A549 (cell line): ENCODE results near the gene PDS5B. TPM values are rescaled to one million over a fixed set of nuclear protein-coding genes. Genes with fewer than 3 reads are reported as not detected.

Source experiments
- ATAC-seq, 2 experiments: fragments of 200-7000 bp in 1 of 2; fragments of >200 bp in 1 of 2; cut with Nextera tagmentation in 1 of 2; cut with Tn5 transposase in 1 of 2; 3 replicates each; pipeline versions ENCODE4 v1.8.0 to v1.9.1; 2018 to 2020; ENCODE audit warnings: mild to moderate bottlenecking in 1 of 2, moderate library complexity in 1 of 2
- CTCF ChIA-PET: fragments of 300-600 bp; sonication (Branson Sonifier 250); formaldehyde crosslinking; extraction: SDS; loops from one replicate; lab custom pipeline; 2021; ENCODE audit warnings: antibody characterized with exemption, inconsistent platforms; lab: Yijun Ruan, JAX
- POLR2A ChIA-PET: fragments of 350-600 bp; formaldehyde crosslinking; extraction: SDS; loops from one replicate; lab custom pipeline; 2021; ENCODE audit warnings: antibody characterized with exemption, inconsistent platforms; lab: Yijun Ruan, JAX
- DNase-seq, 2 experiments: peaks; one replicate each; pipeline versions ENCODE4 v3.0.0 to v3.0.0-alpha.2; 2011 to 2016; ENCODE audit warnings: low read depth in 1 of 2, low spot score in 1 of 2
- FAIRE-seq: peaks from 2 replicates; lab custom pipeline; 2011; peaks lifted over from hg19 to GRCh38; lab: Jason Lieb, UNC
- H3K27ac ChIP-seq, 2 experiments: fragments of >200 bp; sonication (Bioruptor Twin); formaldehyde crosslinking; 3 replicates each; pipeline ENCODE4 v1.5.1; 2016 to 2017
- H3K4me1 ChIP-seq: fragments of >200 bp; sonication (Bioruptor Twin); formaldehyde crosslinking; 3 replicates; pipeline ENCODE4 v1.6.1; 2016
- H3K4me2 ChIP-seq: fragments of >200 bp; sonication (Bioruptor Twin); formaldehyde crosslinking; 3 replicates; pipeline ENCODE4 v1.6.1; 2016
- H3K4me3 ChIP-seq: fragments of >200 bp; sonication (Bioruptor Twin); formaldehyde crosslinking; 3 replicates; pipeline ENCODE4 v1.5.1; 2016
- H3K9me3 ChIP-seq: fragments of >200 bp; sonication (Bioruptor Twin); formaldehyde crosslinking; 3 replicates; pipeline ENCODE4 v1.6.1; 2016
- BHLHE40 ChIP-seq: IDR thresholded peaks from 2 replicates; pipeline ENCODE4 v1.6.1; 2012; ENCODE audit warnings: low read depth, low read length, inconsistent platforms
- CBX8 ChIP-seq: fragments of 200-600 bp; sonication (generic); IDR thresholded peaks from 2 replicates; pipeline ENCODE4 v1.6.1; 2016
- CEBPB ChIP-seq, 2 experiments: fragments of >200 bp in 1 of 2; sonication (Bioruptor Twin) in 1 of 2; formaldehyde crosslinking in 1 of 2; IDR thresholded peaks; 2 replicates each; pipeline ENCODE4 v1.6.1; 2012 to 2016
- ESRRA ChIP-seq: fragments of 150-350 bp; IDR thresholded peaks from 2 replicates; pipeline ENCODE4 v1.6.1; 2014; ENCODE audit warnings: mild to moderate bottlenecking, low read length, borderline replicate concordance
- FOSB ChIP-seq: fragments of 250-450 bp; sonication (Bioruptor Pico); IDR thresholded peaks from 2 replicates; pipeline ENCODE4 v1.5.0; 2020; ENCODE audit warnings: mild to moderate bottlenecking, moderate library complexity
- FOXS1 ChIP-seq: fragments of 250-450 bp; sonication (Bioruptor Pico); IDR thresholded peaks from 2 replicates; pipeline ENCODE4 v1.5.0; 2020; ENCODE audit warnings: mild to moderate bottlenecking, moderate library complexity
- GATA3 ChIP-seq: IDR thresholded peaks from 2 replicates; pipeline ENCODE4 v1.6.1; 2012; ENCODE audit warnings: borderline replicate concordance
- HDAC2 ChIP-seq: fragments of 200-600 bp; sonication (generic); IDR thresholded peaks from 2 replicates; pipeline ENCODE4 v1.6.1; 2016
- HOXA7 ChIP-seq: fragments of 250-450 bp; sonication (Bioruptor Pico); IDR thresholded peaks from 2 replicates; pipeline ENCODE4 v1.5.0; 2020; ENCODE audit warnings: mild to moderate bottlenecking, moderate library complexity
- HOXB5 ChIP-seq: fragments of 250-450 bp; sonication (Bioruptor Pico); IDR thresholded peaks from 2 replicates; pipeline ENCODE4 v1.5.0; 2020; ENCODE audit warnings: mild to moderate bottlenecking, moderate library complexity
- KDM1A ChIP-seq: fragments of 200-600 bp; sonication (generic); IDR thresholded peaks from 2 replicates; pipeline ENCODE4 v1.6.1; 2016; ENCODE audit warnings: low read depth, mild to moderate bottlenecking
- MAFK ChIP-seq: fragments of 450-650 bp; IDR thresholded peaks from 2 replicates; pipeline ENCODE4 v1.6.1; 2014; ENCODE audit not compliant: partially characterized antibody
- MAZ ChIP-seq: fragments of 150-350 bp; IDR thresholded peaks from 2 replicates; pipeline ENCODE4 v1.6.1; 2014; ENCODE audit warnings: antibody characterized with exemption, low read depth, low read length, borderline replicate concordance
- NR3C1 ChIP-seq: fragments of >200 bp; sonication (Bioruptor Twin); formaldehyde crosslinking; IDR thresholded peaks from 3 replicates; pipeline ENCODE4 v1.6.1; 2017
- PHF8 ChIP-seq: fragments of 200-600 bp; sonication (generic); IDR thresholded peaks from 2 replicates; pipeline ENCODE4 v1.6.1; 2016; ENCODE audit warnings: low read depth, mild to moderate bottlenecking, antibody characterized with exemption, moderate library complexity, borderline replicate concordance
- POLR2AphosphoS2 ChIP-seq: conservative IDR thresholded peaks from 2 replicates; pipeline ENCODE4 v1.6.1; 2012; ENCODE audit warnings: low read length, improper control_type of control experiment, inconsistent platforms
- RAD21 ChIP-seq, 2 experiments: fragments of >200 bp in 1 of 2; sonication (Bioruptor Twin) in 1 of 2; formaldehyde crosslinking in 1 of 2; IDR thresholded peaks in 1 of 2; conservative IDR thresholded peaks in 1 of 2; 2 replicates in 1 of 2; 3 replicates in 1 of 2; pipeline ENCODE4 v1.6.1; 2012 to 2018; ENCODE audit warnings: inconsistent platforms in 1 of 2
- RARB ChIP-seq: fragments of 250-450 bp; sonication (Bioruptor Pico); IDR thresholded peaks from 2 replicates; pipeline ENCODE4 v1.8.0; 2021; ENCODE audit warnings: mild to moderate bottlenecking, moderate library complexity
- RFX5 ChIP-seq: fragments of 450-650 bp; IDR thresholded peaks from 2 replicates; pipeline ENCODE4 v1.7.1; 2014; ENCODE audit warnings: antibody characterized with exemption, mild to moderate bottlenecking, moderate library complexity
- SMC3 ChIP-seq: fragments of >200 bp; sonication (Bioruptor Twin); formaldehyde crosslinking; IDR thresholded peaks from 3 replicates; pipeline ENCODE4 v1.6.1; 2018; ENCODE audit warnings: inconsistent platforms
- SREBF2 ChIP-seq: fragments of 450-650 bp; IDR thresholded peaks from 2 replicates; pipeline ENCODE4 v1.6.1; 2014; ENCODE audit warnings: mild to moderate bottlenecking, moderate library complexity
- ZC3H11A ChIP-seq: fragments of 450-650 bp; IDR thresholded peaks from 2 replicates; pipeline ENCODE4 v1.6.1; 2014; ENCODE audit warnings: antibody characterized with exemption, mild to moderate bottlenecking
- ZFP36 ChIP-seq: fragments of 450-650 bp; IDR thresholded peaks from 2 replicates; pipeline ENCODE4 v1.6.1; 2014; ENCODE audit warnings: borderline replicate concordance; ENCODE audit not compliant: partially characterized antibody
- WGBS: methylation state at CpG from one replicate; pipeline ENCODE4 v1.1.6; 2017; ENCODE audit errors: missing lambda C conversion rate; 5-methylcytosine and 5-hydroxymethylcytosine counted together
- polyA plus RNA-seq, 4 experiments: library from polyadenylated mRNA; depleted of rRNA in 3 of 4; stranded (reverse); fragments of >200 nt; fragmentation: RNase III in 1 of 4; extraction: RNeasy Plus Mini Kit Qiagen cat#74134 plus additional on column Dnase treatment in 1 of 4; gene quantifications; 2 replicates in 3 of 4; 3 replicates in 1 of 4; pipeline ENCODE4 v1.2.3, GENCODE V29; 2011 to 2017
- TF ChIP-seq, protein P1 (sequence below): fragments of 250-450 bp; sonication (Bioruptor Pico); IDR thresholded peaks from 2 replicates; pipeline ENCODE4 v1.5.0; 2020; ENCODE audit warnings: low read depth, mild to moderate bottlenecking, moderate library complexity
- TF ChIP-seq, protein P2 (sequence below): fragments of 450-650 bp; IDR thresholded peaks from 2 replicates; pipeline ENCODE4 v1.6.1; 2014; ENCODE audit warnings: antibody characterized with exemption
- TF ChIP-seq, protein P3 (sequence below): fragments of 150-350 bp; IDR thresholded peaks from 2 replicates; pipeline ENCODE4 v1.6.1; 2014; ENCODE audit warnings: low read depth, mild to moderate bottlenecking, low read length
- TF ChIP-seq, protein P4 (sequence below): IDR thresholded peaks from 2 replicates; pipeline ENCODE4 v1.6.1; 2012; ENCODE audit warnings: low read depth, borderline replicate concordance
- TF ChIP-seq, protein P5 (sequence below): IDR thresholded peaks from 2 replicates; pipeline ENCODE4 v1.6.1; 2012
- TF ChIP-seq, protein P6 (sequence below): fragments of >200 bp; sonication (Bioruptor Twin); formaldehyde crosslinking; IDR thresholded peaks from 2 replicates; pipeline ENCODE4 v1.6.1; 2016

Gene PDS5B
- polyA plus RNA-seq, 2 of the 4 experiments (the other 2 are of a cell fraction) = 10.6 to 16.0 TPM

DNA sequence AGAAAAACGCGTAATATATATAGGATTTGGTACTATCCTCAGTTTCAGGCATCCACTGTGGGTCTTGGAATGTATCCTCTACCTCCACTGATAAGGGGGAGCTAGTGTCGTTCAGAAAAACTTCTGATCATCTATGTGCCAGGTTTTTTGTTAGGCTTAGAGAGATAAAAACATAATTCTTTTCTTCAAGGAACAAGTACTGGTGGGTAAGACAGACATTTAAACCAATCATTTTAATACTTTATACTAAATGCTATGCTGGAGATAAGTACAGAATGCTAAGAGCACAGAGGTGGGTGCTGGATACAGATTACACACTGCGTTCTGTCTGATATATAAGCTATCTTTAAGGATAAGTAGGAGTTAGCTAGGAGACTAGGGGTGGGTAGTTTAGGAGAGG, 166.1 kb downstream of the PDS5B start:
- ChIA-PET CTCF (no interaction called here), POLR2A (no interaction called here)
- Histone ChIP-seq H3K4me1 (no peaks in the 10 kb centered on the region), H3K27ac (no peak overlapping the region), H3K4me2 (no peak overlapping the region)
- TF ChIP-seq, protein P1, sequence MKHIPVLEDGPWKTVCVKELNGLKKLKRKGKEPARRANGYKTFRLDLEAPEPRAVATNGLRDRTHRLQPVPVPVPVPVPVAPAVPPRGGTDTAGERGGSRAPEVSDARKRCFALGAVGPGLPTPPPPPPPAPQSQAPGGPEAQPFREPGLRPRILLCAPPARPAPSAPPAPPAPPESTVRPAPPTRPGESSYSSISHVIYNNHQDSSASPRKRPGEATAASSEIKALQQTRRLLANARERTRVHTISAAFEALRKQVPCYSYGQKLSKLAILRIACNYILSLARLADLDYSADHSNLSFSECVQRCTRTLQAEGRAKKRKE = no peak
- TF ChIP-seq, protein P2, sequence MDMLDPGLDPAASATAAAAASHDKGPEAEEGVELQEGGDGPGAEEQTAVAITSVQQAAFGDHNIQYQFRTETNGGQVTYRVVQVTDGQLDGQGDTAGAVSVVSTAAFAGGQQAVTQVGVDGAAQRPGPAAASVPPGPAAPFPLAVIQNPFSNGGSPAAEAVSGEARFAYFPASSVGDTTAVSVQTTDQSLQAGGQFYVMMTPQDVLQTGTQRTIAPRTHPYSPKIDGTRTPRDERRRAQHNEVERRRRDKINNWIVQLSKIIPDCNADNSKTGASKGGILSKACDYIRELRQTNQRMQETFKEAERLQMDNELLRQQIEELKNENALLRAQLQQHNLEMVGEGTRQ = no peak
- TF ChIP-seq CBX8 (no peak), HOXB5 (CRISPR knock-in tag) (no peak), CEBPB (IDR thresholded peaks at IDR 0.05) (no peak), SREBF2 (no peak), RARB (CRISPR knock-in tag) (no peak), KDM1A (no peak), RFX5 (no peak), GATA3 (no peak), ESRRA (no peak), BHLHE40 (no peak), PHF8 (no peak)
- TF ChIP-seq, protein P3, sequence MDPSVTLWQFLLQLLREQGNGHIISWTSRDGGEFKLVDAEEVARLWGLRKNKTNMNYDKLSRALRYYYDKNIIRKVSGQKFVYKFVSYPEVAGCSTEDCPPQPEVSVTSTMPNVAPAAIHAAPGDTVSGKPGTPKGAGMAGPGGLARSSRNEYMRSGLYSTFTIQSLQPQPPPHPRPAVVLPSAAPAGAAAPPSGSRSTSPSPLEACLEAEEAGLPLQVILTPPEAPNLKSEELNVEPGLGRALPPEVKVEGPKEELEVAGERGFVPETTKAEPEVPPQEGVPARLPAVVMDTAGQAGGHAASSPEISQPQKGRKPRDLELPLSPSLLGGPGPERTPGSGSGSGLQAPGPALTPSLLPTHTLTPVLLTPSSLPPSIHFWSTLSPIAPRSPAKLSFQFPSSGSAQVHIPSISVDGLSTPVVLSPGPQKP = no peak
- TF ChIP-seq, all 56 proteins: peak for 0
- no peaks in the 10 kb centered on the region for H3K9me3 ChIP-seq
- 94% methylated on average over 4 of the region's 4 CpGs for WGBS
- H3K4me3 ChIP-seq = no peak overlapping the region
- no peak for ATAC-seq
- DNase-seq = no peak
- FAIRE-seq = no peak

DNA sequence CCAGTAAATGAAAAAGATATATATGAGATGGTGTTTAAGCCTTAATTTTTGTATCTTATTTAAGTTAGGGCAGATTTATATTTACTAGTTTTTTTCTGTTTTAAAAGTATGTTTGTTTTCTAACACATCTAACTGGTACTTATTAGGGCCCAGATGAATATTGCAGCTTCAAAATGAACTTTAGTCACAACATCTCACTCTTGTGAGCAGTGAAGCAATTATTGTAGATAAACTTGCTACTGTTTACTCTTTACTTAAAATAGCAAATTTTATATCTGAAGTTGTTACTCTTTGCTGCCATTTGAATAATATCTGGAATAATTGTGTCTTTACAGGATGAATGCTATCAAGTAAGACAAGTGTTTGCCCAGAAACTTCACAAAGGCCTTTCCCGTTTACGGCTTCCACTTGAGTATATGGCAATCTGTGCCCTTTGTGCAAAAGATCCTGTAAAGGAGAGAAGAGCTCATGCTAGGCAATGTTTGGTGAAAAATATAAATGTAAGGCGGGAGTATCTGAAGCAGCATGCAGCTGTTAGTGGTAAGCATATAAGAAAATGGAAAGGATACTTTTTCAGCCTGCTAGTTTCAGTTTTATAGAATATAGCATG, 166.8 kb downstream of the PDS5B start:
- no peak for ATAC-seq
- no peak overlapping the region for H3K4me2 ChIP-seq
- ChIA-PET CTCF (no interaction called here), POLR2A (no interaction called here)
- no peak overlapping the region for H3K27ac ChIP-seq
- WGBS = 88% methylated on average over 3 of the region's 3 CpGs
- TF ChIP-seq BHLHE40 = no peak
- TF ChIP-seq, protein P4, sequence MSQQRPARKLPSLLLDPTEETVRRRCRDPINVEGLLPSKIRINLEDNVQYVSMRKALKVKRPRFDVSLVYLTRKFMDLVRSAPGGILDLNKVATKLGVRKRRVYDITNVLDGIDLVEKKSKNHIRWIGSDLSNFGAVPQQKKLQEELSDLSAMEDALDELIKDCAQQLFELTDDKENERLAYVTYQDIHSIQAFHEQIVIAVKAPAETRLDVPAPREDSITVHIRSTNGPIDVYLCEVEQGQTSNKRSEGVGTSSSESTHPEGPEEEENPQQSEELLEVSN = no peak
- no peak for TF ChIP-seq KDM1A
- no peak for TF ChIP-seq CEBPB (IDR thresholded peaks at IDR 0.05)
- no peak for TF ChIP-seq HDAC2
- no peak for TF ChIP-seq SREBF2
- no peak for TF ChIP-seq FOSB
- no peak for TF ChIP-seq MAZ
- H3K4me3 ChIP-seq = no peak overlapping the region
- no peaks in the 10 kb centered on the region for H3K9me3 ChIP-seq
- no peak for DNase-seq
- H3K4me1 ChIP-seq = no peaks in the 10 kb centered on the region
- FAIRE-seq = no peak

DNA sequence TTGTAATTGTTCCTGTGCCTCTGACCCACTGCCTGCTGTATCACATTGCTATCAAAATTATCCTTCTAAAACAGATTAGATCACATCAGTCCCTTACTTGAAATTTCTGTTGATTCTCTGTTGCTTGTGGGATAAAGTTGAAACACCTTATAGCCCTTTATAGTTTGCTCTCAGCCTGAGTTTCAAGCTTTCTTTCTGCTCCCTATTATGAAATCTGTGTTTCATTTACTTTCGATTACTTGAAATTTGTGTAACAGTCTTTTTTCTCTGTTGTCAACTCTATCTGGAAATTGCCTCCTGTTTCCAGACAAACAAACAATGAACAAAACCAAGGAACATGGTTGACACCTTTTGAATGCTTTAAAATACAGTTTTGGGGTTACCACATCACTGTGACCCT, 167.9 kb downstream of the PDS5B start:
- no peak for ATAC-seq
- CTCF ChIA-PET = no interaction called here
- Histone ChIP-seq H3K27ac (no peak overlapping the region), H3K4me2 (no peak overlapping the region), H3K4me1 (no peaks in the 10 kb centered on the region), H3K9me3 (no peaks in the 10 kb centered on the region), H3K4me3 (no peak overlapping the region)
- FAIRE-seq = no peak
- WGBS = 100% methylated on average over 1 of the region's 1 CpG
- POLR2A ChIA-PET = no interaction called here
- DNase-seq = no peak
- TF ChIP-seq HOXA7 (CRISPR knock-in tag) = no peak
- TF ChIP-seq, protein P5, sequence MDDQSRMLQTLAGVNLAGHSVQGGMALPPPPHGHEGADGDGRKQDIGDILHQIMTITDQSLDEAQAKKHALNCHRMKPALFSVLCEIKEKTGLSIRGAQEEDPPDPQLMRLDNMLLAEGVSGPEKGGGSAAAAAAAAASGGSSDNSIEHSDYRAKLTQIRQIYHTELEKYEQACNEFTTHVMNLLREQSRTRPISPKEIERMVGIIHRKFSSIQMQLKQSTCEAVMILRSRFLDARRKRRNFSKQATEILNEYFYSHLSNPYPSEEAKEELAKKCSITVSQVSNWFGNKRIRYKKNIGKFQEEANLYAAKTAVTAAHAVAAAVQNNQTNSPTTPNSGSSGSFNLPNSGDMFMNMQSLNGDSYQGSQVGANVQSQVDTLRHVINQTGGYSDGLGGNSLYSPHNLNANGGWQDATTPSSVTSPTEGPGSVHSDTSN = no peak
- TF ChIP-seq MAFK = no peak
- no peak for TF ChIP-seq RAD21 (conservative IDR thresholded peaks at IDR 0.05 in 1 of 2, IDR thresholded peaks at IDR 0.05 in 1 of 2)
- TF ChIP-seq ZC3H11A = no peak
- no peak for TF ChIP-seq KDM1A
- TF ChIP-seq SMC3 = no peak
- no peak for TF ChIP-seq RFX5
- TF ChIP-seq, protein P2 = no peak
- TF ChIP-seq FOXS1 = no peak
- TF ChIP-seq, protein P6, sequence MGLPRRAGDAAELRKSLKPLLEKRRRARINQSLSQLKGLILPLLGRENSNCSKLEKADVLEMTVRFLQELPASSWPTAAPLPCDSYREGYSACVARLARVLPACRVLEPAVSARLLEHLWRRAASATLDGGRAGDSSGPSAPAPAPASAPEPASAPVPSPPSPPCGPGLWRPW = no peak
- no peak for TF ChIP-seq HOXB5 (CRISPR knock-in tag)
- no peak for TF ChIP-seq POLR2AphosphoS2
- no peak for TF ChIP-seq NR3C1
- TF ChIP-seq, protein P1 = no peak
- TF ChIP-seq ZFP36 = no peak
